ENCODE data around the gene RPS3.

RPS3 gene

DNA sequence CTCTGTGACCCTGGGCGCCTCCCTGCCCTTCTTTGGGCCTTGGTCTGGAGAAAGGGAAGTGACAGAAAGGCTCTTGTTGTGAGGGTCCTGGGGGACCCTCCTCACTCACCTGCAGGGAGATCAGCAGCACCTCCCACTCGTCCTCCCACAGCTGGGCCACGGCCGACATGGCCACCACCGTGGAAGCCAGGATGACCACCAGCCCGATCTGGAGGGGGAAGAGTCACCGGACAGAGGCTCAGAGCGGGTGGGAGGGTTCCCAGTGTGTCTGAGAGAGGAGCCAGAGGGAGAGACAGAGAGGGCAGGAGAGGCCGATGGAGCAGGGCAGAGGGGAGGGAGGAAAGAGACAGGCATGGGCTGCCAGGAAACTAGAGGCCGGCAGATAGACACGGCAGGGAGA is 50.5 kb downstream of the RPS3 start:
- no peaks in the 10 kb centered on the region; the same call in 1 of the 2 replicates for H3K4me1 ChIP-seq (ENCODE audit: control insufficient read depth, insufficient read depth, low read length)
- no peaks in the 10 kb centered on the region for H3K9me3 ChIP-seq (ENCODE audit: control insufficient read depth, insufficient read depth, low read length)
- H3K27ac ChIP-seq (ENCODE audit: low read depth, low read length), result no peak overlapping the region
- no peaks in the 10 kb centered on the region; the same call in 1 of the 2 replicates for H3K27me3 ChIP-seq (ENCODE audit: control insufficient read depth, insufficient read depth, low read length)
- H3K36me3 ChIP-seq (ENCODE audit: control insufficient read depth, insufficient read depth, low read length), result no peaks in the 10 kb centered on the region
- H3K4me3 ChIP-seq (ENCODE audit: low read depth, low read length), result no peak overlapping the region
- H3K9ac ChIP-seq (ENCODE audit: low read depth, low read length), result no peak overlapping the region

DNA sequence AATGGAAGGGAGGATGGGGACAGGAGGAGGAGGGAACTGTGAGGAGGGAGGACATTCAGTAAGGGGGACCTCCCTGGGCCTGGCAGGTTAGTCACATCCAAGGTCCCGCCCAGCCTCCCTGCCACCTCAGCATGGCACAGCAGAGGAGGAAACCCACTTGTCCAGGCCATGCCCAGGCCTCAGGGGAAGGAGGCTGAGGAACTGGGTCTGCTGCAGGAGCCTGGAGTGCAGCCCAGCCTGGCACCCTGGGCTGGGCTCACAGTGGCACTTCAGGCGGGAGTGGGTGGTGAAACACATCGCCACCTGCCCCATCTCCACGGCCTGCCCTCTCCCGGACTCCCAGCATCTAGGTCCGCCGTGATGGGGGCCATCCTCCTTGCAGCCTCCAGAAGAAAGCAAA is 50.9 kb downstream of the RPS3 start:
- Histone ChIP-seq H3K27me3 (ENCODE audit: control insufficient read depth, insufficient read depth, low read length) (no peaks in the 10 kb centered on the region; the same call in 1 of the 2 replicates), H3K9me3 (ENCODE audit: control insufficient read depth, insufficient read depth, low read length) (no peaks in the 10 kb centered on the region), H3K4me1 (ENCODE audit: control insufficient read depth, insufficient read depth, low read length) (no peaks in the 10 kb centered on the region; the same call in 1 of the 2 replicates), H3K27ac (ENCODE audit: low read depth, low read length) (no peak overlapping the region), H3K36me3 (ENCODE audit: control insufficient read depth, insufficient read depth, low read length) (no peaks in the 10 kb centered on the region), H3K4me3 (ENCODE audit: low read depth, low read length) (no peak overlapping the region), H3K9ac (ENCODE audit: low read depth, low read length) (no peak overlapping the region)

GRCh38 chr11:75450826-75451821 is 51.8 kb downstream of the RPS3 start:
- H3K36me3 ChIP-seq (ENCODE audit: control insufficient read depth, insufficient read depth, low read length), result no peaks in the 10 kb centered on the region
- H3K9ac ChIP-seq (ENCODE audit: low read depth, low read length), result no peak overlapping the region
- no peaks in the 10 kb centered on the region for H3K9me3 ChIP-seq (ENCODE audit: control insufficient read depth, insufficient read depth, low read length)
- H3K4me1 ChIP-seq (ENCODE audit: control insufficient read depth, insufficient read depth, low read length), result no peaks in the 10 kb centered on the region; the same call in 1 of the 2 replicates
- no peak overlapping the region for H3K27ac ChIP-seq (ENCODE audit: low read depth, low read length)
- H3K4me3 ChIP-seq (ENCODE audit: low read depth, low read length), result no peak overlapping the region
- H3K27me3 ChIP-seq (ENCODE audit: control insufficient read depth, insufficient read depth, low read length), result no peaks in the 10 kb centered on the region; the same call in 1 of the 2 replicates

DNA sequence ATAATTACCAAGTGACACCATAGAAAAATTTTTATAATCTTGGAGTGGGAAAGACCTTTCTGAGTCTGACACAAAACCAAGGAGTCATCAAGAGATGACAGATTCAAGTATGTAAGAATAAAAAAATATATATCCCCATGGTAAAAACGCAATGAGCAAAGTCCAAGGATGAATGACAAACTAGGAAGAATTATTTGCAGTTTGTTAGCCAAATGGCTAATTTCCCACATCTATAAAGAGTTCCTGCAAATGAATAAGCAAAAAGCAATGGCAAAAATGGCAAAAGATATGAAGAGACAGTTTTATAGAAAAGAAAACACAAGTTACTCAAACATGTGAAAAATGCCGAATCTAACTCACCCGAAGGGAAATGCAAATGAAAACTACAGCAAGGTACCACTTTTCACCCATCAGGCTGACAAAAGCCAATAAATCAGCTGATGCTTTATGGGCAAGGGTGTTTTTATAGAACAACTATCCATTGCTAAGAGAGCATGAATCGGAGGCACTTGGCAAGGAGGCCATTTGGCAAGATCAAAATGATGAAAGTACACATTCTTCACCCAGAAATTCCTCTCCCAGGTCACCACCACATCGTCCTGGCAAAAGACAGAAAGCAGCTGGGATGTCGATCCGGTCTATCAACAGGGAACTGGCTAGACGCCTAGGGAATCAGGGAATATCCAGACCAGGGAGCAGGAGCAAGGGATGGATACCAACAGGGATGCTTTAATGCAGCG is 54.8 kb downstream of the RPS3 start:
- H3K9ac ChIP-seq (ENCODE audit: low read depth, low read length), result no peak overlapping the region
- H3K4me3 ChIP-seq (ENCODE audit: low read depth, low read length), result no peak overlapping the region
- H3K27ac ChIP-seq (ENCODE audit: low read depth, low read length), result no peak overlapping the region
- no peaks in the 10 kb centered on the region for H3K9me3 ChIP-seq (ENCODE audit: control insufficient read depth, insufficient read depth, low read length)
- H3K27me3 ChIP-seq (ENCODE audit: control insufficient read depth, insufficient read depth, low read length), result no peaks in the 10 kb centered on the region; the same call in 1 of the 2 replicates
- H3K4me1 ChIP-seq (ENCODE audit: control insufficient read depth, insufficient read depth, low read length), result no peaks in the 10 kb centered on the region; the same call in 1 of the 2 replicates
- no peaks in the 10 kb centered on the region for H3K36me3 ChIP-seq (ENCODE audit: control insufficient read depth, insufficient read depth, low read length)

DNA sequence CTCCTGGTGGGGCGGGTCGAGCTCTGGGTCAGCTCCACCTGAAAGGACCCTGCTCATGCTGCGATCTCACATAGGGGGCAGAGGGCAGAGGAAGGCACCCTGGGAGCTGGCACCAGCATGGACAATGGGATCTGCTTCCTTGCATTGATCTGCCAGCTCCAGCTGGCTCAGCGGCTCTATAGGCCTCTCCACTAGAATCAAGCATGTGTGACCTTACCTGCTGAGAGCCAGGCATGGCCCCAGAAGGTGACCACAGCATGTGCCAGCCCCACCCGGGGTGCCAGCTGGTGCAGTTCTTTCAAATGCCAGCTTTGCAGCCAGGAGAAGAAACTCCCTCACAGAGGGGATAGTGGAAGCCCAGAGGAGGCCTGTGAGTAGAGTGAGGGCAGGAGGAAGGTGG is 55.7 kb downstream of the RPS3 start:
- no peaks in the 10 kb centered on the region for H3K36me3 ChIP-seq (ENCODE audit: control insufficient read depth, insufficient read depth, low read length)
- H3K9me3 ChIP-seq (ENCODE audit: control insufficient read depth, insufficient read depth, low read length), result no peaks in the 10 kb centered on the region
- no peak overlapping the region for H3K27ac ChIP-seq (ENCODE audit: low read depth, low read length)
- no peak overlapping the region for H3K4me3 ChIP-seq (ENCODE audit: low read depth, low read length)
- no peak overlapping the region for H3K9ac ChIP-seq (ENCODE audit: low read depth, low read length)
- H3K27me3 ChIP-seq (ENCODE audit: control insufficient read depth, insufficient read depth, low read length), result no peaks in the 10 kb centered on the region; the same call in 1 of the 2 replicates
- H3K4me1 ChIP-seq (ENCODE audit: control insufficient read depth, insufficient read depth, low read length), result no peaks in the 10 kb centered on the region; the same call in 1 of the 2 replicates

All from HUES48 (cell line).